ENCODE data around the gene RARS2. TPM values are rescaled to one million over a fixed set of nuclear protein-coding genes. Genes with fewer than 3 reads are reported as not detected.

The RARS2 gene
- total RNA-seq, 1 experiment from 2014 or later: 51.4 TPM

GRCh38 chr6:87583822-87584221 lies 6.0 kb downstream of the RARS2 start:
- in situ Hi-C loops (cut with HindIII; ENCODE audit: low sequenced_read_pairs): no loop called here
- no peak for DNase-seq (ENCODE audit: low spot score)

GRCh38 chr6:87575423-87575822 lies 14.4 kb downstream of the RARS2 start:
- in situ Hi-C loops (cut with HindIII; ENCODE audit: low sequenced_read_pairs): no loop called here
- no peak for DNase-seq (ENCODE audit: low spot score)

- DNase-seq (ENCODE audit: low spot score): no peak
- in situ Hi-C loops (cut with HindIII; ENCODE audit: low sequenced_read_pairs): no loop called here
Measured at GRCh38 chr6:87574237-87574804, 15.5 kb downstream of the RARS2 start.

- in situ Hi-C loops (cut with HindIII; ENCODE audit: low sequenced_read_pairs): no loop called here
- DNase-seq (ENCODE audit: low spot score): no peak
Measured at GRCh38 chr6:87573307-87574024, 16.3 kb downstream of the RARS2 start.

- in situ Hi-C loops (cut with HindIII; ENCODE audit: low sequenced_read_pairs): no loop called here
- DNase-seq (ENCODE audit: low spot score): no peak
Measured at GRCh38 chr6:87572883-87573282, 16.9 kb downstream of the RARS2 start.

- in situ Hi-C loops (cut with HindIII; ENCODE audit: low sequenced_read_pairs): no loop called here
- no peak for DNase-seq (ENCODE audit: low spot score)
Measured at GRCh38 chr6:87572021-87572420, 17.8 kb downstream of the RARS2 start.

GRCh38 chr6:87561017-87561416 lies 28.8 kb downstream of the RARS2 start:
- DNase-seq (ENCODE audit: low spot score): no peak
- in situ Hi-C loops (cut with HindIII; ENCODE audit: low sequenced_read_pairs): no loop called here

- no peak for DNase-seq (ENCODE audit: low spot score)
- in situ Hi-C loops (cut with HindIII; ENCODE audit: low sequenced_read_pairs): no loop called here
Measured at GRCh38 chr6:87558446-87558845, 31.3 kb downstream of the RARS2 start.

- DNase-seq (ENCODE audit: low spot score): no peak
- in situ Hi-C loops (cut with HindIII; ENCODE audit: low sequenced_read_pairs): no loop called here
Measured at GRCh38 chr6:87555506-87555905, 34.3 kb downstream of the RARS2 start.

- DNase-seq (ENCODE audit: low spot score): no peak
- in situ Hi-C loops (cut with HindIII; ENCODE audit: low sequenced_read_pairs): no loop called here
Measured at GRCh38 chr6:87553159-87553765, 36.5 kb downstream of the RARS2 start.

- in situ Hi-C loops (cut with HindIII; ENCODE audit: low sequenced_read_pairs): no loop called here
- DNase-seq (ENCODE audit: low spot score): no peak
Measured at GRCh38 chr6:87551799-87552198, 38.0 kb downstream of the RARS2 start.

- no peak for DNase-seq (ENCODE audit: low spot score)
- in situ Hi-C loops (cut with HindIII; ENCODE audit: low sequenced_read_pairs): no loop called here
Measured at GRCh38 chr6:87544474-87544735, 45.4 kb downstream of the RARS2 start.

- in situ Hi-C loops (cut with HindIII; ENCODE audit: low sequenced_read_pairs): no loop called here
Measured at GRCh38 chr6:87543696-87544473, 45.9 kb downstream of the RARS2 start.

GRCh38 chr6:87541744-87542143 lies 48.0 kb downstream of the RARS2 start:
- in situ Hi-C loops (cut with HindIII; ENCODE audit: low sequenced_read_pairs): no loop called here

More at GRCh38 chr6:87543696-87544473, 45.9 kb downstream of the RARS2 start:
- DNase-seq (ENCODE audit: low spot score): no peak

GRCh38 chr6:87541041-87541440 lies 48.7 kb downstream of the RARS2 start:
- in situ Hi-C loops (cut with HindIII; ENCODE audit: low sequenced_read_pairs): no loop called here
- DNase-seq (ENCODE audit: low spot score): no peak

More at GRCh38 chr6:87541744-87542143, 48.0 kb downstream of the RARS2 start:
- no peak for DNase-seq (ENCODE audit: low spot score)

- in situ Hi-C loops (cut with HindIII; ENCODE audit: low sequenced_read_pairs): no loop called here
Measured at GRCh38 chr6:87540539-87540938, 49.2 kb downstream of the RARS2 start.

GRCh38 chr6:87539554-87539953 lies 50.2 kb downstream of the RARS2 start:
- DNase-seq (ENCODE audit: low spot score): no peak
- in situ Hi-C loops (cut with HindIII; ENCODE audit: low sequenced_read_pairs): no loop called here

More at GRCh38 chr6:87540539-87540938, 49.2 kb downstream of the RARS2 start:
- no peak for DNase-seq (ENCODE audit: low spot score)

GRCh38 chr6:87538510-87539260 lies 51.1 kb downstream of the RARS2 start:
- in situ Hi-C loops (cut with HindIII; ENCODE audit: low sequenced_read_pairs): no loop called here
- DNase-seq (ENCODE audit: low spot score): no peak

- no peak for DNase-seq (ENCODE audit: low spot score)
- in situ Hi-C loops (cut with HindIII; ENCODE audit: low sequenced_read_pairs): no loop called here
Measured at GRCh38 chr6:87534377-87535047, 55.3 kb downstream of the RARS2 start.
